Fibroblast of pulmonary artery (primary cell): Measurements from ENCODE around the gene OLA1.

ENCODE experiments used
- DNase-seq: peaks from one replicate; pipeline ENCODE4 v3.0.0-alpha.2; 2010; ENCODE audit warnings: low read depth
- H3K4me3 ChIP-seq: replicated peaks from 2 replicates; pipeline ENCODE4 v1.5.1; 2011; ENCODE audit warnings: low read depth, mild to moderate bottlenecking, control low read depth, low read length, moderate library complexity
- CTCF ChIP-seq: IDR thresholded peaks from 2 replicates; pipeline ENCODE4 v1.5.1; 2011; ENCODE audit warnings: mild to moderate bottlenecking, control low read depth, low read length, inconsistent platforms; ENCODE audit errors: missing control alignments

The OLA1 gene

GRCh38 chr2:174117951-174118930, 130.1 kb downstream of the OLA1 start:
- TF ChIP-seq CTCF: no peak
- H3K4me3 ChIP-seq: peak overlapping the region; percentile 3

GRCh38 chr2:174112073-174112472, 136.3 kb downstream of the OLA1 start:
- DNase-seq: no peak
- no peak overlapping the region for H3K4me3 ChIP-seq
- no peak for TF ChIP-seq CTCF

More at GRCh38 chr2:174117951-174118930, 130.1 kb downstream of the OLA1 start:
- DNase-seq: peak; percentile 55

GRCh38 chr2:174108579-174108978, 139.8 kb downstream of the OLA1 start:
- TF ChIP-seq CTCF: no peak
- DNase-seq: no peak
- no peak overlapping the region for H3K4me3 ChIP-seq

- TF ChIP-seq CTCF: no peak
- H3K4me3 ChIP-seq: no peak overlapping the region
- DNase-seq: no peak
Observed at GRCh38 chr2:174106736-174107135, 141.6 kb downstream of the OLA1 start.

GRCh38 chr2:174094542-174094941, 153.8 kb downstream of the OLA1 start:
- no peak overlapping the region for H3K4me3 ChIP-seq
- DNase-seq: no peak
- no peak for TF ChIP-seq CTCF

GRCh38 chr2:174090476-174090875, 157.9 kb downstream of the OLA1 start:
- DNase-seq: no peak
- H3K4me3 ChIP-seq: no peak overlapping the region
- no peak for TF ChIP-seq CTCF
